Neural cell (in vitro differentiated cells): Measurements from ENCODE around the gene FBXO38. TPM values are rescaled to one million over a fixed set of nuclear protein-coding genes. Genes with fewer than 3 reads are reported as not detected.

Experiments
- H2AFZ ChIP-seq: fragments of 200-600, 300-800 bp; sonication (generic), shearing (Covaris generic); 2 replicates; pipeline ENCODE4 v1.6.0; 2014; ENCODE audit warnings: low read depth, mild to moderate bottlenecking, antibody characterized with exemption, low read length, moderate library complexity
- H3F3A ChIP-seq: fragments of 200-600 bp; shearing (Covaris generic); 2 replicates; pipeline ENCODE4 v1.6.1; 2016; ENCODE audit warnings: mild to moderate bottlenecking, moderate library complexity, mixed read lengths, antibody characterized with exemption, low read length; ENCODE audit not compliant: insufficient read depth, poor library complexity, severe bottlenecking
- H3K27ac ChIP-seq: fragments of 200-600, 300-800 bp; sonication (generic), shearing (Covaris generic); 2 replicates; pipeline ENCODE4 v1.5.1; 2014; ENCODE audit warnings: mild to moderate bottlenecking, low read length, moderate library complexity
- H3K27me3 ChIP-seq: fragments of 300-800, 200-600 bp; sonication (generic), shearing (Covaris generic); 2 replicates; pipeline ENCODE4 v1.6.0; 2014; ENCODE audit warnings: mild to moderate bottlenecking, low read depth, low read length, moderate library complexity; ENCODE audit not compliant: insufficient read depth
- H3K36me3 ChIP-seq: fragments of 300-800, 200-600 bp; sonication (generic), shearing (Covaris generic); 2 replicates; pipeline ENCODE4 v1.5.1; 2014; ENCODE audit warnings: mild to moderate bottlenecking, antibody characterized with exemption, low read length, moderate library complexity; ENCODE audit not compliant: insufficient read depth
- H3K4me2 ChIP-seq: fragments of 300-800, 200-600 bp; sonication (generic), shearing (Covaris generic); 2 replicates; pipeline ENCODE4 v1.6.0; 2014; ENCODE audit warnings: mild to moderate bottlenecking, low read length
- H3K4me3 ChIP-seq: fragments of 300-800, 200-600 bp; sonication (generic), shearing (Covaris generic); 2 replicates; pipeline ENCODE4 v1.5.1; 2014; ENCODE audit warnings: mild to moderate bottlenecking, low read length, moderate library complexity
- H3K79me2 ChIP-seq: fragments of 200-600 bp; shearing (Covaris generic); replicated peaks from 2 replicates; pipeline ENCODE4 v1.6.0; 2014; ENCODE audit warnings: mild to moderate bottlenecking, low read length, moderate library complexity; ENCODE audit not compliant: insufficient read depth
- H3K9ac ChIP-seq: fragments of 300-800, 200-600 bp; sonication (generic), shearing (Covaris generic); 2 replicates; pipeline ENCODE4 v1.6.1; 2016; ENCODE audit warnings: mild to moderate bottlenecking, low read length, mixed read lengths
- H3K9me2 ChIP-seq: fragments of 200-600 bp; shearing (Covaris generic); 2 replicates; pipeline ENCODE4 v1.6.1; 2016; ENCODE audit warnings: mild to moderate bottlenecking, low read length, mixed read lengths; ENCODE audit not compliant: insufficient read depth
- H3K9me3 ChIP-seq: fragments of 200-600, 300-800 bp; sonication (generic), shearing (Covaris generic); 2 replicates; pipeline ENCODE4 v1.6.1; 2016; ENCODE audit warnings: mild to moderate bottlenecking, mixed run types, low read length, moderate library complexity, mixed read lengths
- H4K20me1 ChIP-seq: fragments of 200-600 bp; shearing (Covaris generic); 2 replicates; pipeline ENCODE4 v1.6.1; 2016; ENCODE audit warnings: mild to moderate bottlenecking, mixed run types; ENCODE audit not compliant: insufficient read depth
- EP300 ChIP-seq: fragments of 450-650 bp; conservative IDR thresholded peaks from 2 replicates; pipeline ENCODE4 v1.6.1; 2014; ENCODE audit warnings: antibody characterized with exemption, mild to moderate bottlenecking, moderate library complexity; ENCODE audit not compliant: poor library complexity, severe bottlenecking
- EZH2 ChIP-seq: fragments of 200-600, 300-800 bp; shearing (Covaris generic), sonication (generic); IDR thresholded peaks from 2 replicates; pipeline ENCODE4 v1.6.1; 2014; ENCODE audit warnings: antibody characterized with exemption, low read length, borderline replicate concordance, mild to moderate bottlenecking; ENCODE audit not compliant: insufficient read depth, poor library complexity, severe bottlenecking
- MXI1 ChIP-seq: fragments of 450-650 bp; conservative IDR thresholded peaks from 2 replicates; pipeline ENCODE4 v1.6.1; 2014; ENCODE audit warnings: antibody characterized with exemption, mild to moderate bottlenecking; ENCODE audit not compliant: poor library complexity, severe bottlenecking
- POLR2AphosphoS5 ChIP-seq: IDR thresholded peaks from 2 replicates; pipeline ENCODE4 v1.6.1; 2012
- RAD21 ChIP-seq: fragments of 450-650 bp; conservative IDR thresholded peaks from 2 replicates; pipeline ENCODE4 v1.6.1; 2014; ENCODE audit warnings: antibody characterized with exemption, mild to moderate bottlenecking, moderate library complexity
- SMC3 ChIP-seq: fragments of 450-650 bp; conservative IDR thresholded peaks from 2 replicates; pipeline ENCODE4 v1.6.1; 2014; ENCODE audit warnings: antibody characterized with exemption, mild to moderate bottlenecking, moderate library complexity; ENCODE audit not compliant: poor library complexity
- TAF1 ChIP-seq: IDR thresholded peaks from 2 replicates; pipeline ENCODE4 v1.6.1; 2012; ENCODE audit warnings: low read depth
- polyA plus RNA-seq: library from polyadenylated mRNA; depleted of rRNA; stranded (reverse); fragments of >200 nt; gene quantifications from 2 replicates; pipeline ENCODE4 v1.2.3, GENCODE V29; 2014
- TF ChIP-seq, protein P1 (sequence below): IDR thresholded peaks from 2 replicates; pipeline ENCODE4 v1.6.1; 2012; ENCODE audit warnings: borderline replicate concordance
- TF ChIP-seq, protein P2 (sequence below): fragments of 450-650 bp; IDR thresholded peaks from 2 replicates; pipeline ENCODE4 v1.5.1; 2014; ENCODE audit warnings: antibody characterized with exemption, mild to moderate bottlenecking, moderate library complexity; ENCODE audit not compliant: poor library complexity, severe bottlenecking

Gene FBXO38
- polyA plus RNA-seq, 1 donor from 2014 or later: 69.1 TPM

DNA sequence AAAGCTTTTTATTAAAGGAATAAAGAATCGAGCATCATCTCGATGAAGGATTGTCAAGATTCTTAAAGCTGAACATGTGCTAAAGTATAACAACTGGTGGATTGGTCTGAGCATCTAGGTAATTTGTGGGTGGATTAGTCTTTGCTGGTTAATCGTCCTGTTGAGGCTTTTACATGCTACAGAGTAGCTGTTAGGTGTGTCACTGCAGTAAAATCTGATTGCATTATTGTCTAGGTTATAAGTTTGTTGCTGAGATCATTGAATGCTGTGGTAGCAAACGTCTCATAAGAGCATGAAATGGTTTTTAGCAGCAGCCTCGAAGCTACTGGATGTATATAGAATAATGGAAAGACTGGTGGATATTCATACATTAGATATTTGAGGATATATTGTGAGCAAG lies 7.2 kb downstream of the FBXO38 start:
- no peaks in the 10 kb centered on the region for H3K9me2 ChIP-seq
- H2AFZ ChIP-seq: no peak overlapping the region
- no peak overlapping the region for H3K27ac ChIP-seq
- TF ChIP-seq MXI1 (no peak), EZH2 (no peak), RAD21 (no peak)
- H3K79me2 ChIP-seq: peaks cover 58% of the 10 kb centered on the region
- no peaks in the 10 kb centered on the region for H3K36me3 ChIP-seq
- no peaks in the 10 kb centered on the region for H4K20me1 ChIP-seq
- H3F3A ChIP-seq: no peaks in the 10 kb centered on the region
- H3K9me3 ChIP-seq: no peaks in the 10 kb centered on the region
- no peak overlapping the region for H3K9ac ChIP-seq
- H3K4me3 ChIP-seq: no peak overlapping the region
- no peaks in the 10 kb centered on the region for H3K27me3 ChIP-seq
- H3K4me2 ChIP-seq: no peak overlapping the region

DNA sequence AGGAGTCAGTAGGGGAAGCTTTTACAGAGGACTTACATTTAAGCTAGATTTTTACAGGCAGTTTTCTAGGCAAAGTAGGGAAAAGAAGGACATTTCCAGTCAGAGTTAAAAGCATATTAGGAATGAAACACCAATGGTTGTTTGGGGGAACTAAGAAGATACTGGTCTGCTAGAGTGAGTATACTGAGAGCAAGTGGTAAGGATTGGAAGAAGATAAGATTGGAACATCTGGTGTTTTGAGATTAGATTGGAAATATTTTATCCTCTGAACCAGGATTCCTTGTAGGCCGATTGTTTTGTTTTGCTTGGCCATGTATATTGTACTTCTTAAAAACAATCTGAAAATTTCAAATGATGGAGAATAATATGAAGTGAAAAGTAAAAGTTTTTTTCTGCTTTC lies 7.7 kb downstream of the FBXO38 start:
- H3K9me3 ChIP-seq: no peaks in the 10 kb centered on the region
- H3K27ac ChIP-seq: no peak overlapping the region
- no peak overlapping the region for H3K4me3 ChIP-seq
- no peaks in the 10 kb centered on the region for H3K36me3 ChIP-seq
- H3K9me2 ChIP-seq: no peaks in the 10 kb centered on the region
- H2AFZ ChIP-seq: no peak overlapping the region
- no peak overlapping the region for H3K4me2 ChIP-seq
- TF ChIP-seq, protein P1, sequence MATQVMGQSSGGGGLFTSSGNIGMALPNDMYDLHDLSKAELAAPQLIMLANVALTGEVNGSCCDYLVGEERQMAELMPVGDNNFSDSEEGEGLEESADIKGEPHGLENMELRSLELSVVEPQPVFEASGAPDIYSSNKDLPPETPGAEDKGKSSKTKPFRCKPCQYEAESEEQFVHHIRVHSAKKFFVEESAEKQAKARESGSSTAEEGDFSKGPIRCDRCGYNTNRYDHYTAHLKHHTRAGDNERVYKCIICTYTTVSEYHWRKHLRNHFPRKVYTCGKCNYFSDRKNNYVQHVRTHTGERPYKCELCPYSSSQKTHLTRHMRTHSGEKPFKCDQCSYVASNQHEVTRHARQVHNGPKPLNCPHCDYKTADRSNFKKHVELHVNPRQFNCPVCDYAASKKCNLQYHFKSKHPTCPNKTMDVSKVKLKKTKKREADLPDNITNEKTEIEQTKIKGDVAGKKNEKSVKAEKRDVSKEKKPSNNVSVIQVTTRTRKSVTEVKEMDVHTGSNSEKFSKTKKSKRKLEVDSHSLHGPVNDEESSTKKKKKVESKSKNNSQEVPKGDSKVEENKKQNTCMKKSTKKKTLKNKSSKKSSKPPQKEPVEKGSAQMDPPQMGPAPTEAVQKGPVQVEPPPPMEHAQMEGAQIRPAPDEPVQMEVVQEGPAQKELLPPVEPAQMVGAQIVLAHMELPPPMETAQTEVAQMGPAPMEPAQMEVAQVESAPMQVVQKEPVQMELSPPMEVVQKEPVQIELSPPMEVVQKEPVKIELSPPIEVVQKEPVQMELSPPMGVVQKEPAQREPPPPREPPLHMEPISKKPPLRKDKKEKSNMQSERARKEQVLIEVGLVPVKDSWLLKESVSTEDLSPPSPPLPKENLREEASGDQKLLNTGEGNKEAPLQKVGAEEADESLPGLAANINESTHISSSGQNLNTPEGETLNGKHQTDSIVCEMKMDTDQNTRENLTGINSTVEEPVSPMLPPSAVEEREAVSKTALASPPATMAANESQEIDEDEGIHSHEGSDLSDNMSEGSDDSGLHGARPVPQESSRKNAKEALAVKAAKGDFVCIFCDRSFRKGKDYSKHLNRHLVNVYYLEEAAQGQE: no peak
- TF ChIP-seq SMC3 (no peak), EZH2 (no peak), MXI1 (no peak), RAD21 (no peak), POLR2AphosphoS5 (no peak), EP300 (no peak), TAF1 (no peak)
- TF ChIP-seq, protein P2, sequence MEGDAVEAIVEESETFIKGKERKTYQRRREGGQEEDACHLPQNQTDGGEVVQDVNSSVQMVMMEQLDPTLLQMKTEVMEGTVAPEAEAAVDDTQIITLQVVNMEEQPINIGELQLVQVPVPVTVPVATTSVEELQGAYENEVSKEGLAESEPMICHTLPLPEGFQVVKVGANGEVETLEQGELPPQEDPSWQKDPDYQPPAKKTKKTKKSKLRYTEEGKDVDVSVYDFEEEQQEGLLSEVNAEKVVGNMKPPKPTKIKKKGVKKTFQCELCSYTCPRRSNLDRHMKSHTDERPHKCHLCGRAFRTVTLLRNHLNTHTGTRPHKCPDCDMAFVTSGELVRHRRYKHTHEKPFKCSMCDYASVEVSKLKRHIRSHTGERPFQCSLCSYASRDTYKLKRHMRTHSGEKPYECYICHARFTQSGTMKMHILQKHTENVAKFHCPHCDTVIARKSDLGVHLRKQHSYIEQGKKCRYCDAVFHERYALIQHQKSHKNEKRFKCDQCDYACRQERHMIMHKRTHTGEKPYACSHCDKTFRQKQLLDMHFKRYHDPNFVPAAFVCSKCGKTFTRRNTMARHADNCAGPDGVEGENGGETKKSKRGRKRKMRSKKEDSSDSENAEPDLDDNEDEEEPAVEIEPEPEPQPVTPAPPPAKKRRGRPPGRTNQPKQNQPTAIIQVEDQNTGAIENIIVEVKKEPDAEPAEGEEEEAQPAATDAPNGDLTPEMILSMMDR: no peak
- H3K79me2 ChIP-seq: peaks cover 53% of the 10 kb centered on the region
- H3K9ac ChIP-seq: no peak overlapping the region
- no peaks in the 10 kb centered on the region for H3K27me3 ChIP-seq
- no peaks in the 10 kb centered on the region for H3F3A ChIP-seq
- H4K20me1 ChIP-seq: no peaks in the 10 kb centered on the region

DNA sequence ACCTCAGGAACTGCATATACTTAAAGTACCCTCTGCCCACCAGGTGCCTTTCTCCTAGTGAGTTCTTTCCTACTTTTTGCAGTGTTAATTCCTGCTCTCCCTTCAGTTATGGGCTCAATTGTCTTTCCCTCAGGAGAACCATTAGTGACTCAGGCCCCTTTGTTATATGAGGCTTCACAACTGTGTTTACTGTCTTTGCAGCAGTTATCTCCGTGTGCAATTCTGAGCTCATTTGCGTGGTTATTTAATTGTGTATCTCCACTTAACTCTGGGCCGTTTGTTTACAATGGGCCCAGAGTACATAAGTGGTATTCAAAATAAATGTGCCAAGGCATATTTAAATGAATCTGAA lies 9.6 kb downstream of the FBXO38 start:
- TF ChIP-seq EP300 (no peak), EZH2 (no peak), TAF1 (no peak), MXI1 (no peak), RAD21 (no peak), SMC3 (no peak), POLR2AphosphoS5 (no peak)
- TF ChIP-seq, protein P1: no peak
- TF ChIP-seq, protein P2: no peak
- Histone ChIP-seq H3K9me2 (no peaks in the 10 kb centered on the region), H3K9me3 (no peaks in the 10 kb centered on the region), H4K20me1 (no peaks in the 10 kb centered on the region), H3K27me3 (no peaks in the 10 kb centered on the region), H3K9ac (no peak overlapping the region), H3K27ac (no peak overlapping the region), H3K4me3 (no peak overlapping the region), H3K79me2 (peaks cover 44% of the 10 kb centered on the region), H2AFZ (no peak overlapping the region), H3K4me2 (no peak overlapping the region), H3K36me3 (no peaks in the 10 kb centered on the region), H3F3A (no peaks in the 10 kb centered on the region)
